Smooth muscle cell (in vitro differentiated cells): ENCODE measurements around the gene TTC17. TPM values are rescaled to one million over a fixed set of nuclear protein-coding genes. Genes with fewer than 3 reads are reported as not detected.

Experiments used
- DNase-seq: peaks from one replicate; lab custom pipeline; 2025; ENCODE audit not compliant: unreplicated experiment; lab: John Stamatoyannopoulos, UW
- H2AFZ ChIP-seq: fragments of 200-600 bp; sonication (generic); 2 replicates; pipeline ENCODE4 v1.6.0; 2016; ENCODE audit warnings: antibody characterized with exemption, low read depth, mild to moderate bottlenecking
- H3F3A ChIP-seq: fragments of 200-600 bp; sonication (generic); 2 replicates; pipeline ENCODE4 v1.6.0; 2017; ENCODE audit warnings: antibody characterized with exemption, low read depth
- H3K27ac ChIP-seq: fragments of 200-600 bp; sonication (generic); 2 replicates; pipeline ENCODE4 v1.5.1; 2016; ENCODE audit warnings: low read depth, mild to moderate bottlenecking
- H3K27me3 ChIP-seq: fragments of 200-600 bp; sonication (generic); 2 replicates; pipeline ENCODE4 v1.6.1; 2016; ENCODE audit warnings: low read depth, mild to moderate bottlenecking
- H3K36me3 ChIP-seq: fragments of 200-600 bp; sonication (generic); 2 replicates; pipeline ENCODE4 v1.5.1; 2016; ENCODE audit warnings: low read depth
- H3K4me1 ChIP-seq: fragments of 200-600 bp; sonication (generic); 2 replicates; pipeline ENCODE4 v1.5.1; 2016; ENCODE audit warnings: low read depth
- H3K4me2 ChIP-seq: fragments of 200-600 bp; sonication (generic); 2 replicates; pipeline ENCODE4 v1.6.0; 2016; ENCODE audit warnings: mild to moderate bottlenecking
- H3K4me3 ChIP-seq: fragments of 200-600 bp; sonication (generic); 2 replicates; pipeline ENCODE4 v1.5.1; 2016; ENCODE audit warnings: mild to moderate bottlenecking
- H3K79me2 ChIP-seq: fragments of 200-600 bp; sonication (generic); 2 replicates; pipeline ENCODE4 v1.6.0; 2016; ENCODE audit warnings: low read depth, mild to moderate bottlenecking
- H3K9ac ChIP-seq: fragments of 200-600 bp; sonication (generic); 2 replicates; pipeline ENCODE4 v1.6.0; 2016; ENCODE audit warnings: low read depth
- H3K9me3 ChIP-seq: fragments of 200-600 bp; sonication (generic); replicated peaks from 2 replicates; pipeline ENCODE4 v1.5.1; 2016; ENCODE audit warnings: low read depth
- H4K20me1 ChIP-seq: fragments of 200-600 bp; sonication (generic); 2 replicates; pipeline ENCODE4 v1.6.0; 2016; ENCODE audit warnings: low read depth
- CTCF ChIP-seq: fragments of 200-600 bp; sonication (generic); IDR thresholded peaks from 2 replicates; pipeline ENCODE4 v1.5.1; 2017; ENCODE audit warnings: borderline replicate concordance, mild to moderate bottlenecking, antibody characterized with exemption; ENCODE audit not compliant: insufficient read depth, poor library complexity, severe bottlenecking
- WGBS: methylation state at CpG from one replicate; pipeline ENCODE4 v1.1.7; 2016; ENCODE audit warnings: low lambda C conversion rate; 5-methylcytosine and 5-hydroxymethylcytosine counted together
- polyA plus RNA-seq: library from polyadenylated mRNA; unstranded; fragments of >200 nt; fragmentation: Nextera tagmentation; extraction: Ambion mirVana; gene quantifications from 2 replicates; pipeline ENCODE4 v1.2.1, GENCODE V29; 2016
- small RNA-seq: library from RNA; depleted of rRNA; stranded (forward); fragments of <200 nt; gene quantifications from one replicate; pipeline ENCODE3, GENCODE V24; 2014
- total RNA-seq: library from RNA; depleted of rRNA; stranded (reverse); fragments of >200 nt; gene quantifications from 2 replicates; pipeline ENCODE4 v1.2.3, GENCODE V29; 2014

The TTC17 gene
- total and polyA plus RNA-seq, 2 experiments from 2014 or later: 35.9 to 113 TPM

DNA sequence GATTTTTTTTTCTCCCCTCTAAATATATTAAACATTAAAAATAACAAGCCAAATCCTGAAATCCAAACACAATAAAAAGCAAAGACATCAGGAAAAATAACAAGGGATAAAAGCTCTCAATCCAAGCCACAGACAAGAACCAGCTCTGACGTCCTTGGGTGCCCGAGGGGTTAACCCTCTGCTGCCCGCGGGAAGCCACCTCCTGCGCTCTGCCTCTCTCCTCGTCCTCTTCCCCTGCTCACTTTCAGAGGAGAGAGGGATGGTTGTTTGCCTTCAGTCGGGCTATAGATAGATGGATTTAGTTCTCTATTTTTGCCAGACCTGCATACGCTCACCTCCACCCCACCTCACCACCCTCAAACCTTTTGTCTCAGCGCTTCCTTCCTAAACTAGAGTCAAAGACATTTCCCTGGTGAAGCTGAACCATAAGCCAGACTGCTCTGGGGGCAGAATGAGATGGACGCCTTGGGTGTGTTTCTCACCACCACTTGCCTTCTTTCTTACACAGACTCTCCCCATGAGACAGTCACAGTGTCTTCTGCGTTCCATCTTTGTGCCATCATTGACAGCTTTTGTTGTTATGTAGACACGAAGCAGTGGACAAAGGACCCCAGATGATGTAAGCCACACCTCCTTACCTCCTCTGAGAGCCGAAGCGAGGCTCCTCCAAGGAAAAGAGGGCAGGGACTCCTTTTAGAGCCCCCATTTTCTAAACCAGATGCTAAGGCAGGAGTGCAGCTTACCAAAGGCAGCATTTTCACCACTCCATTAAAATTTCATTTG lies 179.3 kb downstream of the TTC17 start:
- no peaks in the 10 kb centered on the region for H3K36me3 ChIP-seq
- no peaks in the 10 kb centered on the region for H3F3A ChIP-seq
- 53% methylated on average over 14 of the region's 14 CpGs for WGBS
- H3K27ac ChIP-seq: no peak overlapping the region
- no peak overlapping the region for H3K4me3 ChIP-seq
- TF ChIP-seq CTCF: no peak
- H3K4me1 ChIP-seq: no peaks in the 10 kb centered on the region
- no peaks in the 10 kb centered on the region for H4K20me1 ChIP-seq
- peaks cover 25% of the 10 kb centered on the region for H3K27me3 ChIP-seq
- no peak overlapping the region for H2AFZ ChIP-seq
- H3K9me3 ChIP-seq: no peaks in the 10 kb centered on the region
- H3K79me2 ChIP-seq: no peaks in the 10 kb centered on the region
- no peak for DNase-seq
- H3K4me2 ChIP-seq: no peak overlapping the region
- H3K9ac ChIP-seq: no peak overlapping the region

DNA sequence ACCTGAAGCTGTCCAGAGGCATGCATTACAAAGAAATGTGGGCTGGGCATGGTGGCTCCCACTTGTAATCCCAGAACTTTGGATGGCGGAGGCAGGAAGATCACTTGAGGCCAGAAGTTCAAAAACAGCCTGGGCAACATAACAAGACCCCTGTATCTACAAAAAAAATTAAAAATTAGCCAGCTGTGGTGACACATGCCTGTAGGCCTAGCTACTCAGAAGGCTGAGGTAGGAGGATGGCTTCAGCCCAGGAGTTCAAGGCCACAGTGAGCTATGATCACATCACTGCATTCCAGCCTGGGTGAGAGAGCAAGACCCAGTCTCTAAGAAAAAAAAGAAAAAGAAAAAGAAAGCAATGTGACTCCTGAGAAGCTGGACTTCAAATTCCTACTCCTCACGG lies 183.3 kb downstream of the TTC17 start:
- Histone ChIP-seq H3F3A (no peaks in the 10 kb centered on the region), H4K20me1 (no peaks in the 10 kb centered on the region), H3K4me1 (no peaks in the 10 kb centered on the region), H3K36me3 (no peaks in the 10 kb centered on the region), H3K79me2 (no peaks in the 10 kb centered on the region), H3K4me2 (no peak overlapping the region), H2AFZ (no peak overlapping the region), H3K4me3 (no peak overlapping the region), H3K9me3 (no peaks in the 10 kb centered on the region), H3K27me3 (peaks cover 28% of the 10 kb centered on the region), H3K27ac (no peak overlapping the region), H3K9ac (no peak overlapping the region)
- no peak for DNase-seq
- TF ChIP-seq CTCF: no peak
- WGBS: 89% methylated on average over 2 of the region's 2 CpGs

GRCh38 chr11:43542750-43543712 lies 184.3 kb downstream of the TTC17 start:
- no peak overlapping the region for H3K4me2 ChIP-seq
- H3K9me3 ChIP-seq: no peaks in the 10 kb centered on the region
- H3K36me3 ChIP-seq: no peaks in the 10 kb centered on the region
- H3K27ac ChIP-seq: peak overlapping the region; percentile 21
- WGBS: 72% methylated on average over 7 of the region's 7 CpGs
- TF ChIP-seq CTCF: no peak
- no peaks in the 10 kb centered on the region for H4K20me1 ChIP-seq
- DNase-seq: no peak
- peaks cover 4% of the 10 kb centered on the region for H3K4me1 ChIP-seq
- peaks cover 25% of the 10 kb centered on the region for H3K27me3 ChIP-seq
- no peaks in the 10 kb centered on the region for H3K79me2 ChIP-seq
- H2AFZ ChIP-seq: no peak overlapping the region
- no peak overlapping the region for H3K9ac ChIP-seq
- no peaks in the 10 kb centered on the region for H3F3A ChIP-seq
- no peak overlapping the region for H3K4me3 ChIP-seq

Small RNA genes lying within 50 kb of the gene (small RNA-seq; reads per million reads assigned to genes)
- gene RF00019: not detected
- not detected for gene RN7SKP287

Other genes with a start within 250 kb of the TTC17 start
- gene API5, start 46.9 kb upstream of the TTC17 start, total RNA-seq: 49.7 and 74.8 TPM in 2 replicates
- 31.4 and 35.2 TPM in 2 replicates for gene API5, start 46.9 kb upstream of the TTC17 start, polyA plus RNA-seq